Measurements from ENCODE around the gene MRPL20. TPM values are rescaled to one million over a fixed set of nuclear protein-coding genes. Genes with fewer than 3 reads are reported as not detected.
A peak's percentile ranks its signal among the peaks of the same experiment; 100 is the strongest.

Gene MRPL20
- total and polyA plus RNA-seq, 9 of the 15 experiments (the other 6 are each of a cell fraction or from before 2014, with no cell fraction given), result 180 to 671 (median 229) TPM

GRCh38 chr1:1399187-1399871, 7.8 kb downstream of the MRPL20 start, which contains the start of gene CCNL2 (continued):
- no peak for TF ChIP-seq DDX20 (tag; IDR thresholded peaks at IDR 0.05; ENCODE audit: low read depth)
- TF ChIP-seq ZNF232 (CRISPR knock-in tag; IDR thresholded peaks at IDR 0.05), result peak; percentile 57; the same call in 1 of the 2 replicates
- peak; percentile 93; the same call in 1 of the 2 replicates for TF ChIP-seq SREBF2 (CRISPR knock-in tag; IDR thresholded peaks at IDR 0.05)
- TF ChIP-seq KLF16 (IDR thresholded peaks at IDR 0.05), result no peak
- no peak for TF ChIP-seq ZNF175 (CRISPR knock-in tag; IDR thresholded peaks at IDR 0.05; ENCODE audit: low read depth)
- TF ChIP-seq ZNF253 (CRISPR knock-in tag; conservative IDR thresholded peaks at IDR 0.05), result no peak
- TF ChIP-seq ZNF436 (CRISPR knock-in tag; IDR thresholded peaks at IDR 0.05), result no peak
- TF ChIP-seq GTF2F1 (IDR thresholded peaks at IDR 0.05; ENCODE audit: low read depth, low read length), result no peak
- TF ChIP-seq CBFA2T3 (IDR thresholded peaks at IDR 0.05), result 0 out of 2 replicates have a peak, but pooled peaks have one; percentile 6
- no peak for TF ChIP-seq ATF2 (CRISPR knock-in tag; IDR thresholded peaks at IDR 0.05)
- TF ChIP-seq ZNF444 (CRISPR knock-in tag; IDR thresholded peaks at IDR 0.05), result no peak
- TF ChIP-seq PATZ1 (CRISPR knock-in tag; IDR thresholded peaks at IDR 0.05; ENCODE audit: borderline replicate concordance), result no peak
- TF ChIP-seq MGA (IDR thresholded peaks at IDR 0.05), result peak; percentile 83; the same call in 1 of the 2 replicates
- TF ChIP-seq DIDO1 (tag; IDR thresholded peaks at IDR 0.05; ENCODE audit: low read depth), result peak; percentile 75
